ENCODE data around the gene STAM2.

DNA sequence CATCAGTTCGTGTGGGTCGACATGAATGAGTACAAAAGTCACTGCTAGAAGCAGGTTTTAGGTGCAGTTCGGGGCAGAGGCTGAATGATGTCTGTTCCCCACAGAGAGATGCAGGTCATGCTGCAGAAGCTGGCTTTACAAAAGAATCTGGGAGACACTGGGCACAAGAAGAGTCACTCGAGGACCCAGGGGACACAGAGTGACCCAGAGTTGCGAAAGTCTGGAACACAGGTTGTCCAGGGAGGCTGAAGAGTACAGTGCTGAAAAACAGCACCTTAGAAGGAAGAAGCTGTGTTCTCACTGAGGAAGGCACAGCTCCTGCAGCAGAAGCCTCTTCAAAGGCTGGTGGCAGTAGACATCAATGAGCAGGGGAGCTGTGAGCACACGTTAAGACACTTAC lies 91.5 kb downstream of the STAM2 start:
- TF ChIP-seq CEBPB (IDR thresholded peaks at IDR 0.05) = peak; percentile 38; the same call in 1 of the 2 replicates
- no peak for TF ChIP-seq RAD21 (IDR thresholded peaks at IDR 0.05; ENCODE audit: low read depth)
- TF ChIP-seq YY1 (IDR thresholded peaks at IDR 0.05; ENCODE audit: low read depth) = no peak
- no peak for TF ChIP-seq EP300 (IDR thresholded peaks at IDR 0.05; ENCODE audit: borderline replicate concordance)
